ENCODE results near the gene NXPE3.

The NXPE3 gene

DNA sequence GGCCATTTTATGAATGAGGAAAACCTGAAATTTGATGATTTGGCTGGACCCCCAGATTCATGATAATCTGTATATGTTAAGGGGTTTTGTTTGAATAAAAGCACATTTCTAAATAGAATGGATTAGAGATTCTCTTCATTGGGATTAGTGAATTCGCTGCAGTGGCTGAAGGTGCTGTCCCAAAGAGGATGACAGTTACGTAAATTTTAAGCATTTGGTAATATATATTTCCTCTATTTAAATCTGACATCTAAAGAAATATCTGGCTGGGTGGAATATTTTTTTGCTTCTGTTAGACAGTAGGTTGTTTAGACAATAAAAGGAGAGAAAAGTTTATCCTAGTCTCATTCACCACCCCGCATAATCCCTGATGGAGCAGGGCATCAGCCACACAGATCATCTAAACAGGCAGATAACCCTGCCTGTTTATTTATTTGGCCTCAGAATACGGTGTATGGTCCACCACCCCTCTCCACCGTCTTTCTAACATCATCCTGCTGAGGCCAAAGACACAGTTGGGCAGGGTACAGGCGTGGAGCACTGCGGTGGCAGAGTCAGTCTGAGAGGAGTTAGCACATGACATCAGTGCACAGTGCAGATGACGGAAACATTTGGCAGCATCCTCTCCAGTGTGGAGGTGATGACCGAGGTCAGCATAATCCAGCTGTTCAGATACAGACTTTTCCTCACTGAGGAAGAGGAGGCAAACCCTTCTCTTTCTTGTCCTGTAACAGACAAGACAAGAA lies 49.9 kb downstream of the NXPE3 start:
- ATAC-seq (peak; percentile 68), DNase-seq (peak; percentile 67)

DNA sequence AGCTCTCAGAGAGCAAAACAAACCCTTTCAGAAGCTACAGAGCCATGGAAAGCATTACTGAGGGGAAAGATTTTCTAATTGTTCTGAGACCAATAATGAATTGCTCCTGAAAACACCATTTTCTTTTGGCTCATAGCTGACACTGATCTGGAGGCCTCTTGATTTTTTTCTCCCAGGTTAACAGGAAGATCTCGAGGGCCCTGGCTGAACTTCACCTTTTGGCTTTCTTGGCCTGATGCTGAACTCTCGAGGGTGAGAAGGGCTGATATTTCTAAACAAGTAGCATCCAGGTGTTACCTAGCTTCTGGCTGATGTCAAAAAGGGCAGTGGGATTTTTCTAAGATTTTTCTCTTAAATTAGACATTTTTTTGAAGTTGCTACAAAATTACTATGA lies 50.4 kb downstream of the NXPE3 start:
- ATAC-seq, result no peak
- DNase-seq, result no peak

DNA sequence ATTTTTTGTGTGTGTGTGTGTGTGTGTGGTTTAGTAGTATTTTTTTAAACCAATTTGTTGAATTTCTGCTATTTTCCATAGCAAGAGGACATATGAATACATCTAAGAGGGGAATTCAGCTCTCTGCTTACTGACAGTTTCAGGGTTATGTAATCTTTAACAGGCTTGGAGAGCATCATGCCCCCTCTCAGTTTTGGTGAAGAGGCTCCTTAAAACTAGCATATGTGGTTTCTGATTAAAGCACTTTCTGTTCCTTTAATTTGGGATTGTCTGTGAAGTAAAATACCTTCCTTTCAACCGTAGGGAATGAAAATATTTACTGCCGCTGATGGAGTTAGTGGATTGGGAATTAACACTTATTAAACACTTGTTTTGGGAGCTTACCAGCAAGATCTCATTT lies 50.9 kb downstream of the NXPE3 start:
- DNase-seq (no peak), ATAC-seq (no peak)

DNA sequence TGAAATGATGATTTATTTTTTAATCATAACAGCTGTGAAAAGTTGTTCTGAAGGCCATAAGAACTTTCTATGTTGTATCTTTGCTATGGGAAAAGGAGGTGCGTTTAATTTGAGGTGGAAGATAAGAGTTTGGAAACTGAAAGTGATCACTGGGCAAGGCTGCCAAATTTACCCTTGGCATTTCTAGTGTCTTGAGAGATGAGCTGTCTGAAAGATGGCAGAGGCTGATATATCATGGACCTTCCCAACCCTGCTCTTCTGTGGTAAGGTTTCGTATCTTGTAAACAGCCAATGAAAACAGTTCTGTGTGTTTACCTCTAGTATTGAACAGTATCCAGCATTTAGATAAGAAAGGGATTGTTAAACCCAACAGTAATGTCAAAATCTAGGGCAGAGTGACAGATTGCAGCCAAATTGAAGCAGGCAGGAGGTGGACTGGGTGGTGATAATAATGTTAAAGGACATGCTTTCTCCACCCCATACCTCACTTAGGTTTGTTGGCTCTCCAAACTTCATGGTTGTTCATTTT lies 54.5 kb downstream of the NXPE3 start:
- DNase-seq (no peak), ATAC-seq (peak; percentile 44)

DNA sequence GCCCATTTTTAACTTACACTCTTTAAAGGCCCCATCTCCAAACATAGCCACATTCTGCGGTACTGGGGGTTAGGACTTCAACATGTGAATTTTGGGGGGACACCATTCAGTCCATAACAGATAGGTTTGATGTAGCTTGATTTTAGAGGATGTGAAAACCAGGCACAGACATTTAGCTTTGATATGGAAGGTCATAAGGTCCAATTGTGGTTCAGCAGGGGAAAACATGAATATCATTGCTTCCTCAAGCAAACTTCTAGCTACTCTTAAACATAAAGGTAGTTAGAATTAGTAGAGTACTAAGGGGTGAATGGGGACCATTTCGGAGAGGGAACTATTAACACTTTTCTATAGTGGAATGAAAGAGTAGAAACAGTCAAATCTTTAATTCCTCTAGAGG lies 56.7 kb downstream of the NXPE3 start:
- DNase-seq (no peak), ATAC-seq (peak; percentile 28)

DNA sequence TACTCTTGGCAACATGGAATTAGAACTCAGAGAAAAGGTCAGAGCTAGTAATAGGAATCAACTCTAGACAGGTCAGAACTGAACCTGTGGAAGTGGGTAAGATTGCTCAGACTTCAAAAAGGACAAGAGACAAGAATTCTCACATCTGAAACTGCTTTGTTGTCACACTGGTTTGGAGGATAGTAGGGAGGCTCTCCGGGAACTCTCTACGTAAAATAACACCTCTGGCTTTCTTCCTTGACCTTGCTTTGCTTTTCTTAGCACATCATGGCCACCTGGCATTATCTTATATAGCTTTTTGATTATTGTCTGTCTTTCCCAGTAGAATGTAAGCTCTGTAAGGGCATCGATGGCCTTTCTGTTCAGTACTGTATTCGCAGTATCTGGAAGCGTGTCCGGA lies 57.1 kb downstream of the NXPE3 start:
- no peak for ATAC-seq
- no peak for DNase-seq

DNA sequence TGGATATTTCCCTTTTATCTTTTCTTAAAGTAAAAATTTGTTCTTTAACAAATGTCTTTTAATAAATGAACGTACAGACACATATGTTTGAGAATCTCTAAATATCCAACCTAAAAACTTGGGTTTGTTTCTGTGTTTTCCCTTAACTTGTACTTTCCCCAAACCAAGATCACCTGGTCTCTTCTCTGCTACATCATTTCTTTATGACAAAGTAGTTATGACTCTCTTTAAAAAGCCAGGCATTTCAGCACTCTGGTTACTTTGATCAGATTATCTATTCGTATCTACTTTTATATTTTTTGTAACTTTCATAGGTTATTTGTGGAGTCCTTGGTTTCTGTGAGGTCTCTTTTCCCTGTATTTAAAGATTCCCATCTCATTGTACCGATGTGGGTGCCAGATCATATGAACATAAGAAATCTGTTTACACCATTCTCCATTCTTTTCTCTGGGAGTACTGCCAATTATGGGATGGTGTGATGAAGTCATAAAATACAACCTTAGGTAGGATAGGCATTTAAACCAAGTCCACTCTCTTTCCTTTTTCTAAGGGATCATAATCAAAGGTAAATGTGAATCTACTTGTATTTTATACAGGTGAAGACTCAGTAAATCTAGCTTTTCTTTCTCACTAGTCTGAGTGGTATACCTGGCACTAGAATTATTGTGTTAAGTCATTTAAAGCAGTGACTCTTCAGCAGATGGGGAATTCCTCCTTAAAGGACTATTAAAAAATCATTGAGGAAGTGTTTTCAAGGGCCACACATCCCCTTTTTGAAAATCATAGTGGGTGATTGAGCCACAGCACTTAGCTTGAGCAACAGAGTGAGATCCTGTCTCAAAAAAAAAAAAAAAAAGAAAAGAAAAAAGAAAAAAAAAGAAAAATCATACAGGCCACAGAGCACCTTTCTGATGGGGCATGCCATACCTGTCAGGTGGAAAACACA lies 57.9 kb downstream of the NXPE3 start:
- DNase-seq, result no peak
- no peak for ATAC-seq

DNA sequence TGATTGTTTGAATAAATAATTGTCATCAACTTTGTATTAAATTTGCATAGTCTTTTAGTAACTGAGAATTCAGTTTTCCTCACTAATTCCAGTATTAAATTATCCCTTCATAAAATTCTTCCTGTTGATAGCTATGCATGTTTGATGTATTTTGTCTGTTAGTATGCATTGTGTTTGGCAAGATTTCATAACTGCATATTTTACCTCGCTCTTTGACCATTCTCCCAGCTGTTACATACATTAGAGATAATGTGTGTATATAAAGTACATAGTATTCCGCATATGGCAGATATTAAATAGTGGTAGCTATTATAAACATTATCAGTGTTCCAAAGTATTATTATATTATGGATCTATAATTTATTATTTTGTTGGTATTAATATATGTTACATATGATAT lies 59.7 kb downstream of the NXPE3 start:
- ATAC-seq, result no peak
- no peak for DNase-seq

DNA sequence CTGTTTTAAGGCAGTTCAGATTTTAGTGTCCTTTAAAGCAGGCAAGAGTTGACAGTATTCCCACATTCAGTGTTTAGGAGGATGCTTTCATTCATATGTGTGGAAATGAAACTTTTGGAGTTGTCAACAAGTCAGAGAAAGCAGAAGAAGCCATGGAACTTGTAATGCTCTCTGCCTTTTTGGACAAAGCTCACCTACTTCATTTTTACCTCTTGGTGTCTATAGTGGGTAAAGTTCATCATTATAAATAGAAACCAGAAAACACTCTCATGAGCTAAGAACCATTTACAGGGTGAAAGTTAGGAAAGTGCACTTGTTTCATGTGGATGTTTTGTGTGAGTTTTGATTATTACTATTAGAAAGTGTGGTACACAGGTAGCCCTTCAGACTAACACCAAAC lies 61.1 kb downstream of the NXPE3 start:
- no peak for ATAC-seq

DNA sequence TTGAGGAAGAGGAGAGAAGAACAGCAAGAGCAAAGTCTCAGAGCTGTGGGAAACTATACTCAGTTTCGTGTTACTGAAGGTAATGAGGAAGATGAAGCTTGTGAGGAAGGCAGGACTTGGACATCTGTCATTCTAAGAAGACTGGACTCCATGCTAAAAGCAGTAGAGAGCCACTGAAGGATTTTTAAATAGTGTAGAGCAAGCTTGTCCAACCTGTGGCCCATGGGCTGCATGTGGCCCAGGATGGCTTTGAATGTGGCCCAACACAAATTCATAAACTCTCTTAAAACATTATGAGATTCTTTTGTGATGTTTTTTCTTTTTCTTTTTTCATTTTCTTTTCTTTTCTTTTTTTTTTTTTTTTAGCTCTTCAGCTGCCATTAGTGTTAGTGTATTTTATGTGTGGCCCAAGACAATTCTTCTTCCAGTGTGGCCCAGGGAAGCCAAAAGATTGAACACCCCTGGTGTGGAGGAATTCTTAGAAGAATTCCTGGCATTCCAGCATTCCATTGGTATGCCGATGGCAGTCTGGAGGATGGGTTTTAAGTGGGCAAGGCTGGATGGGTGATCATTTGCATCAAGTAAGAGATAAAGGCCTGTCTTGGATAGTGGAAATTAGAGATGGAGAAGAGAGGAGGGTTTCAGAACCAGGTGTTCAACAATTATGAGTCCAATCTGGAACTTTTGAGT lies 63.4 kb downstream of the NXPE3 start:
- DNase-seq (no peak), ATAC-seq (no peak)

More for the DNA sequence above, 61.1 kb downstream of the NXPE3 start:
- no peak for DNase-seq

DNA sequence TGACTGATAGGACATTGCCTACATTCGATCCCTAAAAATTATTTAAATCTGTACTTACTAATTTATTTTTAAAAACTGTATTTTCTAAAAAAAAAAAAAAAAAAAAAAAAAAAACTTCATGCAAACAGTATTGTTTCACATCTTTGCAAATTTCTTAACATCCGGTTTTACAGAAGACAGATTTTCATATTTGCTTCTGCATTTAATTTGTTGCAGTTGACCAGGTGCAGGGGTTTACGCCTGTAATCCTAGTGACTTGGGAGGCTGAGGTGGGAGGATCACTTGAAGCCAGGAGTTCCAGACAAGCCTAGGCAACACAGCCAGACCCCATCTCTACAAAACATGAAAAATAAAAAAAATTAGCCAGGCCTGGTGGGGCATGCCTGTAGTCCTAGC lies 63.9 kb downstream of the NXPE3 start:
- ATAC-seq (no peak), DNase-seq (no peak)

DNA sequence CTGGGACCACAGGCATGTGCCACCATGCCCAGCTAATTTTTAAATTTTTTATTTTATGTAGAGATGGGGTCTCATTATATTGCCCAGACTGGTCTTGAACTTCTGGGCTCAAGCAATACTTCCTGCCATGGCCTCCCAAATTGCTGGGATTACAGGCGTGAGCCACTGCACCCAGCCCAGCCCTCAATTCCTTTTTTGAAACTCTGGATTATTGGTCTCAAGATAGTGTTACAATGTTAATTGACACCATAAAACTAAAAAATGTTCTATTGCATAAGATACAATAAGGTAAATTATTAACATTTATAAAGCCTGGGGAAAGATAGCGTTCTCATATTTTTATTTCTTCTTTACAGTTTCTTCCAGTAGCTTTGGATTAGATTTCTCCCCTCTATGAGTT lies 66.4 kb downstream of the NXPE3 start:
- ATAC-seq (no peak), DNase-seq (no peak)

DNA sequence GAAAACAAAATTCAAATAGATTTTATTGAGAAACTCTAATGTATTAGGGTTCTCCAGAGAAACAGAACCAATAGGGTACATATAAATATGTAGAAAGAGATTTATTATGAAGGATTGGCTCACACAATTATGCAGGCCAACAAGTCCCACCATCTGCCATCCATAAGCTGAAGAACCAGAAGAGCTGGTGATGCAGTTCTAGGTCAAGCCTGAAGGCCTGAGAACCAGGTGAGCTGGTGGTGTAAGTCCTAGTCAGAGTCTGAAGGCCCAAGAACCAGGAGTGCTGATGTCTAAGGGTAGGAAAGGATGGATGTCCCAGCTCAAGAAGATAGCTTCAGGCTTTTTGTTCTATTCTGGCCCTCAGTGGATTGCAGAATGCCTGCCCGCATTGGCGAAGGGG lies 67.7 kb downstream of the NXPE3 start:
- ATAC-seq, result no peak
- DNase-seq, result no peak

DNA sequence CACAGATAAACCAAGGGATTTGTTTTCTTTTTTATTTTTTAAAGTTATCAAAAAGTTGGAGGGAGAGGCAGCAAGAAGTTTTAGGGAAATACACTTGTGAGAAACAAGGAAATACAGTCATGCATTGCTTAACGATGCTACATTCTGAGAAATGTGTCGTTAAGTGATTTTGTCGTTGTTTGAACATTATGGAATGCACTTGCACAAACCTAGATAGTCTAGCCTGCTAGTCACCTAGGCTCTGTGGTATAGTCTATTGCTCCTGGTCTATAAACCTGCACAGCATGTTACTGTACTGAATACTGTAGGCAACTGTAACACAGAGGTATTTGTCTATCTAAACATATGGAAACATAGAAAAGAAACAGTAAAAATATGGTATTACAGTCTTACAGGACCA lies 68.3 kb downstream of the NXPE3 start:
- no peak for DNase-seq

DNA sequence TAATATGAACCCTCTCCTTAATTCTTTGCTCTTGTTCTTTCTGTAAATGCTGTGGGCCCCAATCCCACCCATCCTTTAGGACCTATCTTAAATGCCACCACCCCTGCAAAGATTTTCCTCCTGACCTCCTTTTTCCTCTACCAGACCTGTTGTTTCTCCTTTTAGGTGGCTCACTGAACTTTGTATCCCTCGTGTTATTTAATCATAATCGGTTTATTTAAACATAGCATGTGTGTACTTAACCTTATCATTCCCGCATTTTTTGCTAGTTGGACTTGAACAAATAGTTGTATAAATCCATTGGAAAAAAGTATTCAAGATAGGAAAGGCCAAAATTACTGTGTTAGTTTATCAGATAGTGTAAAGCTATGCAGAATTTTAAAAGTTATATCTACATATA lies 69.3 kb downstream of the NXPE3 start:
- DNase-seq, result no peak
- ATAC-seq, result no peak

More for the DNA sequence above, 68.3 kb downstream of the NXPE3 start:
- ATAC-seq, result no peak

DNA sequence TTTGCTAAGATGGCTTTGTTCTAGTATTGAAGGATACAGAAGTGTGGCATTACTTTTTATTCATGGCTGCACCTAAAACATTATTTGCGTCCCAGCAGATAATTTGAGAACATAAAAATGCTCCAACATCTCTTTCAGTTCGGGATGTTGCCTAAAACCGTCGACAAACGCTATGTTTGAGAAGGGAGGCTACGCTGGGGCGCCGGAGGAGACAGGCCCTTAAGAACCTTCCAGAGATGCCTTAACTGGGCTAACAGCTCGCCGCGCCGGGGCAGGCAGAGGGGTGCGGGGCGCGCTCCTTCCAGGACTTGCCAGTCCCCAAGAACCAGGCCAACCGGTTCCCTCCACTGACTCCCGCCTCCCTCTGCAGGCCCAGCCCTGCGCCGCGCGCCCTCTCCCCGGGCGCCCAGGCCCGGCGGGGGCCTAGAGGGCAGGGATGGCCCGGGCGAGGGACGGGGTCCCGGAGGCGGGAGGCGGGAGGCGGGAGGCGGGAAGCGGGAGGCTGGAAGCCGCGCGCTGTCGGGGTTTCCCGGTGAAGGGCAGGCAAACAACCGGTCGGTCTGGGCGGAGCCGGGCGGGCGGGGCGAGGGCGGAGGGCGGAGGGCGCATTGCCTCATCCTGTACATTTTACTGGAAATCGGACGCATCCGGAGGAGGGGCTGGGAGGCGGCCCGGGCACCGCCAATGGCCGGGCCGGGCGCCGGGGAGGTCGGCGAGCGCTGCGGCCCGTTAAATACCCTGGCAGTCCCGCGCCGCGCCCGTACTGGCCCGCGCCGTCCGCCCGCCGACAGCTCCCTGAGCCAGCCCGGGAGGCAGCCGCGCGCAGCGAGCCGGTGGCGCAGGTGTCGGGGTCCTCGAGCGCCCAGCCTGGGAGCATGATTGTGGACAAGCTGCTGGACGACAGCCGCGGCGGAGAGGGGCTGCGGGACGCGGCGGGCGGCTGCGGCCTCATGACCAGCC lies 70.0 kb downstream of the NXPE3 start, which contains the start of gene NFKBIZ:
NFKBIZ (plus strand) TSS at position 761 of the 960 bp plus-strand sequence; CDS start at position 876, 115 bp downstream.
- DNase-seq (peak; percentile 96), ATAC-seq (peak; percentile 85)

DNA sequence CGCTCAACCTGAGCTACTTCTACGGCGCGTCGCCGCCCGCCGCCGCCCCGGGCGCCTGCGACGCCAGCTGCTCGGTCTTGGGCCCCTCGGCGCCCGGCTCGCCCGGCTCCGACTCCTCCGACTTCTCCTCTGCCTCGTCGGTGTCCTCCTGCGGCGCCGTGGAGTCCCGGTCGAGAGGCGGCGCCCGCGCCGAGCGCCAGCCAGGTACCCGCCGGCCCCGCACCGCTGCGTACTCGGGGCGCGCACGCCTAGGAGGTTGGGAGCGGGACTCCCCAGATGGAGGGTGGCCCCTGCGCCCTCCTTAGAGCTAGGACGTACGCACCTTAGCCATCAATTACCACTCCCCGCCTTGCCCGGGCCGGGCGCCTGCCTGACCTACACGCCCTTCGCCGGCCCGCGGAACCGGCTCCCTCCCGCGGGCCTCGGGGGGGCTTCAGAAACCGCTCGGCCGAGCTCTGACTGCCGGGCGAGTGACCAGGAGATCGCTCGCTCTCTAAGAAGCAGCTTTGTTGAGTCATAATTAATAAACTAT lies 70.8 kb downstream of the NXPE3 start:
- peak; percentile 32 for ATAC-seq

DNA sequence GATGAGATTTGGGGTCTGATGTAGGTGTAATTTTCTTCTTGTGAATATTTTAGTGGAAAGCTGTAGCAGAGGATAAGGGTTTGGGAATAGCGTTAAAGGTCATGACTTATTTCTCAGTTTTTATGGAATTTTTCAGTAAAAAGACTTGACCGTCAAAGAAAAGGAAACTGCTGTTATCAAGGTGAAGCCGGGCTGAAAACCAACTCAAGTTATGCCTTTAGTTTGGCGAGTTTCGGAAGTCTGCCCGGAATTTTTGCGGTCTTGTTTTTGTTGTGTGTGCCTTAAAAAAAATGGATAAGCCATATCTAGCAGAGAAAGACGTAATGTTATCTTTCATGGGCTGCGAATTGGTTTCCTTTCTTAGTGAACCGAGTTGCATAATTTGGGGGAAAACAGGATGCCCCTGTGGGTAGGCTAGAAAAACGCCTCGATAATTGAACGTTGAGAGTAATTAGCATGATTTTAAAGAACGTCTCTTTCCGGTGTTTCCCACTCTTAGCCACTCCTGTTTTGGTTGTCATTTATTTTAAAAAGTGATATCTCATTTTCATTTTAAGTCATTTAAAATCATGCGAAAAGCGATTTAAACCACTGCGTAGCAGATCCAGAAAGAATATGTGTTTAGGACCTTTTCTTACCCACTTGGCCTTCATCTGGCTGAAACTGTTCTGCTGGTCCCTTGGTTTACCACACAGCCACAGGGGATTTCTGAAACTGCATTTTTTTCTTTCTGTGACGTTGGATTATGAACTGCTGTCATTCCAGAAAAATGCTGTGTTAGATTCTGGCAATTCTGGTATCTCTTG lies 71.4 kb downstream of the NXPE3 start:
- peak; percentile 51 for ATAC-seq
- DNase-seq, result peak; percentile 56

More for the DNA sequence above, 70.8 kb downstream of the NXPE3 start:
- DNase-seq, result peak; percentile 64

DNA sequence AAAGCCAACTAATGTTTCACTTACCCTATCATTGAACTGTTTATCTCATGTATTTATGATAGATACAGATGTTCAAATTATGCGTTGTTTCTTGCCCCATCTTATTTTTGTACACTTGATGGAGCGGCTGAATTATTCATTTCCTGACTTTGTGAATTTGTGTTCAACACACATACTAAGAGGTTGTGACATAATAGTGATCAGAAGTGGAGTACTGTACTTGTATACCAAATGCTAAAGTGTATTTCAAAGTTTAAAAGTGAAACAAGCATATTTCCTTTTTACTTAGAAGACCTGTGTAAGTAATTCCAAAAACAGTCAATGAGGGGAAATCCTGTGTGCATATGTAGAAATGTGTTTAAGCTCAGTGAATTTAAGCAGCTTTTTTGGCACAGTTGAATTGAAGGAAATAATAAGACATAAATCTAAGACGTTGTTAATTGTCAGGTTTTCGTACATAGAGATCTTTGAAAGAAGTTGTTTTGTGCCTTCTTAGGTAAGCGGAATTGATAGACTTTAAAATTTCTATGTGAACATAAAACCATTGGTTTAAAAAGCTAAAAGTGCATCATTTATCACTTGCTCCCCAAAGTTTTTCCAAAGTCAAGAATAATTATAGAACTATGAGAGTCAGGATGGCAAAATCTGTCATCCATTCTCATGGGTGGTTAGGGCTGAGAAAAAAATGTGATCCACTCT lies 72.2 kb downstream of the NXPE3 start:
- no peak for ATAC-seq
- no peak for DNase-seq
